Activated CD4-positive, alpha-beta T cell treated with anti-CD3 and anti-CD28 coated beads, Interleukin-10, Interleukin-2, amounts not matched to agents 100 ng/mL and 50 ng/mL, durations not matched to agents 16 hours and 8 hours (primary cell): ENCODE results near the gene IRF2BP2.

ENCODE experiments used
- DNase-seq: peaks from one replicate; pipeline ENCODE4 v3.0.0-alpha.2; 2020

IRF2BP2 gene

GRCh38 chr1:234633246-234634003, 23.4 kb upstream of the IRF2BP2 start:
- DNase-seq = no peak

- DNase-seq = no peak
Measured at GRCh38 chr1:234632225-234632624, 22.2 kb upstream of the IRF2BP2 start.

GRCh38 chr1:234631721-234632125, 21.7 kb upstream of the IRF2BP2 start:
- no peak for DNase-seq

GRCh38 chr1:234629026-234629425, 19.0 kb upstream of the IRF2BP2 start:
- DNase-seq = peak; percentile 49

GRCh38 chr1:234628089-234628488, 18.1 kb upstream of the IRF2BP2 start:
- peak; percentile 21 for DNase-seq

GRCh38 chr1:234627009-234627950, 17.3 kb upstream of the IRF2BP2 start:
- DNase-seq = no peak

GRCh38 chr1:234626391-234626790, 16.4 kb upstream of the IRF2BP2 start:
- no peak for DNase-seq

- no peak for DNase-seq
Measured at GRCh38 chr1:234624724-234625117, 14.7 kb upstream of the IRF2BP2 start.

GRCh38 chr1:234621657-234622335, 11.8 kb upstream of the IRF2BP2 start:
- DNase-seq = no peak

- DNase-seq = no peak
Measured at GRCh38 chr1:234621127-234621468, 11.1 kb upstream of the IRF2BP2 start.

GRCh38 chr1:234620272-234621126, 10.5 kb upstream of the IRF2BP2 start:
- no peak for DNase-seq

GRCh38 chr1:234619794-234620247, 9.8 kb upstream of the IRF2BP2 start:
- DNase-seq = no peak

GRCh38 chr1:234619071-234619480, 9.1 kb upstream of the IRF2BP2 start:
- no peak for DNase-seq

GRCh38 chr1:234618737-234619049, 8.7 kb upstream of the IRF2BP2 start:
- DNase-seq = no peak

GRCh38 chr1:234617986-234618736, 8.2 kb upstream of the IRF2BP2 start:
- no peak for DNase-seq

GRCh38 chr1:234617131-234617985, 7.4 kb upstream of the IRF2BP2 start:
- no peak for DNase-seq

GRCh38 chr1:234616644-234617043, 6.7 kb upstream of the IRF2BP2 start:
- no peak for DNase-seq

GRCh38 chr1:234614081-234614489, 4.1 kb upstream of the IRF2BP2 start:
- DNase-seq = no peak

- peak; percentile 21 for DNase-seq
Measured at GRCh38 chr1:234613128-234613875, 3.3 kb upstream of the IRF2BP2 start.
